Keratinocyte (primary cell): ENCODE results near the gene ANO2. TPM values are rescaled to one million over a fixed set of nuclear protein-coding genes. Genes with fewer than 3 reads are reported as not detected.

Experiments
- DNase-seq: peaks from one replicate; pipeline ENCODE4 v3.0.0-alpha.2; 2011; ENCODE audit warnings: low read depth, missing footprints, low spot score
- FAIRE-seq: peaks from 2 replicates; lab custom pipeline; 2011; peaks lifted over from hg19 to GRCh38; lab: Jason Lieb, UNC
- H2AFZ ChIP-seq: 2 replicates; pipeline ENCODE4 v1.6.0; 2012; ENCODE audit warnings: low read length, control low read depth, inconsistent platforms; ENCODE audit not compliant: control insufficient read depth
- H3K27ac ChIP-seq: 2 replicates; pipeline ENCODE4 v1.5.1; 2011; ENCODE audit warnings: low read length; ENCODE audit not compliant: control insufficient read depth, insufficient read depth
- H3K27me3 ChIP-seq: 3 replicates; pipeline ENCODE4 v1.6.0; 2011; ENCODE audit warnings: low read length; ENCODE audit not compliant: control insufficient read depth, insufficient read depth; ENCODE audit errors: extremely low read depth
- H3K36me3 ChIP-seq, 2 experiments: 2 replicates in 1 of 2; 3 replicates in 1 of 2; pipeline ENCODE4 v1.5.1; 2011; ENCODE audit warnings: low read length in 2 of 2, mild to moderate bottlenecking in 1 of 2; ENCODE audit not compliant: control insufficient read depth in 2 of 2, insufficient read depth in 2 of 2; ENCODE audit errors: extremely low read depth in 1 of 2
- H3K4me1 ChIP-seq: 3 replicates; pipeline ENCODE4 v1.5.1; 2011; ENCODE audit warnings: low read length; ENCODE audit not compliant: control insufficient read depth, insufficient read depth; ENCODE audit errors: extremely low read depth
- H3K4me2 ChIP-seq: 3 replicates; pipeline ENCODE4 v1.6.0; 2011; ENCODE audit warnings: low read depth, low read length; ENCODE audit not compliant: control insufficient read depth, insufficient read depth; ENCODE audit errors: extremely low read depth
- H3K4me3 ChIP-seq, 3 experiments: fragments of 200-600 bp in 1 of 3; sonication (generic) in 1 of 3; 2 replicates in 2 of 3; 3 replicates in 1 of 3; pipeline ENCODE4 v1.5.1; 2011 to 2016; ENCODE audit warnings: low read length in 3 of 3, mild to moderate bottlenecking in 3 of 3, control low read depth in 2 of 3, inconsistent platforms in 1 of 3, low read depth in 1 of 3, mixed read lengths in 1 of 3, mixed run types in 1 of 3, moderate library complexity in 1 of 3; ENCODE audit not compliant: control insufficient read depth in 2 of 3, insufficient read depth in 2 of 3; ENCODE audit errors: extremely low read depth in 1 of 3
- H3K79me2 ChIP-seq: 2 replicates; pipeline ENCODE4 v1.6.0; 2012; ENCODE audit warnings: low read length; ENCODE audit not compliant: control insufficient read depth, insufficient read depth
- H3K9ac ChIP-seq: 3 replicates; pipeline ENCODE4 v1.6.0; 2011; ENCODE audit warnings: low read length; ENCODE audit not compliant: control insufficient read depth, insufficient read depth; ENCODE audit errors: extremely low read depth
- H3K9me1 ChIP-seq: 3 replicates; pipeline ENCODE4 v1.6.0; 2011; ENCODE audit warnings: low read length; ENCODE audit not compliant: control insufficient read depth, insufficient read depth; ENCODE audit errors: extremely low read depth
- H3K9me3 ChIP-seq: 2 replicates; pipeline ENCODE4 v1.5.1; 2012; ENCODE audit warnings: low read depth, low read length; ENCODE audit not compliant: control insufficient read depth
- H4K20me1 ChIP-seq: 3 replicates; pipeline ENCODE4 v1.6.0; 2011; ENCODE audit warnings: low read length; ENCODE audit not compliant: control insufficient read depth, insufficient read depth; ENCODE audit errors: extremely low read depth
- CTCF ChIP-seq, 3 experiments: IDR thresholded peaks in 1 of 3; conservative IDR thresholded peaks in 1 of 3; optimal IDR thresholded peaks in 1 of 3; 2 replicates in 2 of 3; 3 replicates in 1 of 3; pipeline versions ENCODE3 to v1.5.1; 2011; ENCODE audit warnings: low read length in 3 of 3, mild to moderate bottlenecking in 3 of 3, moderate library complexity in 2 of 3, control low read depth in 1 of 3, inconsistent platforms in 1 of 3; ENCODE audit not compliant: insufficient read depth in 2 of 3; ENCODE audit errors: extremely low read depth in 1 of 3
- EZH2 ChIP-seq: IDR thresholded peaks from one replicate; pipeline ENCODE4 v1.6.1; 2012; ENCODE audit warnings: inconsistent platforms, mild to moderate bottlenecking, low read length, moderate library complexity
- dilution Hi-C: fragments of 300-500 bp; cut with MboI; formaldehyde crosslinking; loops from one replicate; pipeline ENCODE4 v1.7.0; 2020; ENCODE audit warnings: low sequenced_read_pairs; ENCODE audit not compliant: extremely low pct_ligation_motif_present
- polyA plus RNA-seq, 5 experiments: library from polyadenylated mRNA; depleted of rRNA in 3 of 5; stranded (reverse) in 3 of 5; stranded (forward) in 1 of 5; unstranded in 1 of 5; fragments of >200 nt; gene quantifications; 1 replicate in 1 of 5; 2 replicates in 3 of 5; 3 replicates in 1 of 5; pipeline versions ENCODE4 v1.2.1 to v1.2.3, GENCODE V29; 2011 to 2012; ENCODE audit warnings: missing spikeins in 2 of 5, low read depth in 1 of 5, low replicate concordance in 1 of 5

Gene ANO2
- polyA plus RNA-seq, 1 donor (not counting 4 experiments of a cell fraction or from before 2014, with no cell fraction given) = 0.14 TPM

DNA sequence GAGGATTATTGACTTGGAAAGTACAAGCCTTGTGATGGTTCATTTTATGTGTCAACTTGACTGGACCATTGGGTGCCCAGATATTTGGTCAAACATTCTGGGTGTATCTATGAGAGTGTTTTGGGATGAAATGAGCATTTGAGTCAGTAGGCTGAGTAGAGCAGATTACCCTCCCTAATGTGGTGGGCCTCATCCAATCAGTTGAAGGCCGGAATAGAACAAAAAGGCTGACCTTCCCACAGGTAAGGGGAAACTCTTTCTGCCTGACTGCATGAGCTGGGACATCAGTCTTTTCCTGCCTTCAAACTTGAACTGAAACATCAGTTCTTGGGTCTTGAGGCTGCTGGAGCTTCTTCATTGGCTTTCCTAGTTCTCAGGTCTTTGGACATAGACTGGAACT lies 98.1 kb downstream of the ANO2 start:
- no peak for FAIRE-seq
- Histone ChIP-seq H3K4me1 (no peaks in the 10 kb centered on the region), H3K27ac (no peak overlapping the region), H3K79me2 (no peaks in the 10 kb centered on the region), H3K4me2 (no peak overlapping the region), H2AFZ (no peak overlapping the region), H3K9ac (no peak overlapping the region), H3K9me3 (peaks cover 2% of the 10 kb centered on the region), H3K27me3 (no peaks in the 10 kb centered on the region), H3K36me3 (no peaks in the 10 kb centered on the region), H3K9me1 (no peaks in the 10 kb centered on the region), H3K4me3 (no peak overlapping the region), H4K20me1 (no peaks in the 10 kb centered on the region)
- dilution Hi-C loops = no loop called here
- no peak for DNase-seq
- no peak for TF ChIP-seq EZH2
- no peak for TF ChIP-seq CTCF (optimal IDR thresholded peaks at IDR 0.05 in 1 of 3, IDR thresholded peaks at IDR 0.05 in 1 of 3, conservative IDR thresholded peaks at IDR 0.05 in 1 of 3; ENCODE audit: extremely low read depth in 1 of 3, insufficient read depth in 2 of 3, low read length in 3 of 3)

GRCh38 chr12:5840944-5841343 lies 104.1 kb downstream of the ANO2 start:
- H4K20me1 ChIP-seq = no peaks in the 10 kb centered on the region
- no peaks in the 10 kb centered on the region for H3K27me3 ChIP-seq
- no peaks in the 10 kb centered on the region for H3K4me1 ChIP-seq
- H3K9me1 ChIP-seq = no peaks in the 10 kb centered on the region
- H3K4me3 ChIP-seq = no peak overlapping the region
- H3K9ac ChIP-seq = no peak overlapping the region
- dilution Hi-C loops = no loop called here
- FAIRE-seq (no peak), DNase-seq (no peak)
- H3K4me2 ChIP-seq = no peak overlapping the region
- no peak overlapping the region for H3K27ac ChIP-seq
- no peaks in the 10 kb centered on the region for H3K36me3 ChIP-seq
- TF ChIP-seq CTCF (optimal IDR thresholded peaks at IDR 0.05 in 1 of 3, IDR thresholded peaks at IDR 0.05 in 1 of 3, conservative IDR thresholded peaks at IDR 0.05 in 1 of 3; ENCODE audit: extremely low read depth in 1 of 3, insufficient read depth in 2 of 3, low read length in 3 of 3) (peak in 2 of 3 experiments; percentile 15 to 25), EZH2 (no peak)
- H3K9me3 ChIP-seq = peaks cover 2% of the 10 kb centered on the region
- no peak overlapping the region for H2AFZ ChIP-seq
- no peaks in the 10 kb centered on the region for H3K79me2 ChIP-seq
